Activated T-cell treated with anti-CD3 and anti-CD28 coated beads for 4 hours (primary cell): ENCODE data around the gene NFASC.

ENCODE experiments used
- DNase-seq: peaks from one replicate; pipeline ENCODE4 v3.0.0-alpha.2; 2020

The NFASC gene

GRCh38 chr1:205016075-205016474 lies 145.4 kb downstream of the NFASC start:
- DNase-seq: no peak

- DNase-seq: no peak
Measured at GRCh38 chr1:205016584-205016983, 145.9 kb downstream of the NFASC start.

GRCh38 chr1:205017001-205017400 lies 146.3 kb downstream of the NFASC start:
- DNase-seq: no peak

GRCh38 chr1:205017766-205018165 lies 147.1 kb downstream of the NFASC start:
- no peak for DNase-seq

GRCh38 chr1:205018381-205018780 lies 147.7 kb downstream of the NFASC start:
- no peak for DNase-seq

- DNase-seq: no peak
Measured at GRCh38 chr1:205020466-205020865, 149.8 kb downstream of the NFASC start.

GRCh38 chr1:205024679-205025078 lies 154.0 kb downstream of the NFASC start:
- DNase-seq: no peak

GRCh38 chr1:205025239-205025638 lies 154.6 kb downstream of the NFASC start:
- DNase-seq: no peak

GRCh38 chr1:205026181-205026580 lies 155.5 kb downstream of the NFASC start:
- no peak for DNase-seq

GRCh38 chr1:205028390-205028789 lies 157.7 kb downstream of the NFASC start:
- no peak for DNase-seq

- DNase-seq: no peak
Measured at GRCh38 chr1:205028924-205029323, 158.3 kb downstream of the NFASC start.

- no peak for DNase-seq
Measured at GRCh38 chr1:205030241-205030640, 159.6 kb downstream of the NFASC start.

GRCh38 chr1:205030896-205031295 lies 160.2 kb downstream of the NFASC start:
- no peak for DNase-seq

- DNase-seq: no peak
Measured at GRCh38 chr1:205032508-205032907, 161.8 kb downstream of the NFASC start.

- no peak for DNase-seq
Measured at GRCh38 chr1:205037539-205037938, 166.9 kb downstream of the NFASC start.

- DNase-seq: no peak
Measured at GRCh38 chr1:205038132-205038786, 167.6 kb downstream of the NFASC start.

GRCh38 chr1:205041001-205041715 lies 170.5 kb downstream of the NFASC start:
- no peak for DNase-seq

- no peak for DNase-seq
Measured at GRCh38 chr1:205041998-205042910, 171.6 kb downstream of the NFASC start.

- DNase-seq: no peak
Measured at GRCh38 chr1:205042911-205043806, 172.5 kb downstream of the NFASC start, which contains the start of gene CNTN2. Gene CNTN2, plus strand, starts transcription at chr1:205043212. Its CDS starts 9,974 bp downstream, at chr1:205053186.

- DNase-seq: no peak
Measured at GRCh38 chr1:205043866-205044265, 173.2 kb downstream of the NFASC start.

- DNase-seq: no peak
Measured at GRCh38 chr1:205044741-205045140, 174.1 kb downstream of the NFASC start.

GRCh38 chr1:205045146-205045545 lies 174.5 kb downstream of the NFASC start:
- DNase-seq: no peak
